Hematopoietic multipotent progenitor cell treated with erythropoietin and hydrocortisone succinate and interleukin-3 and kit ligand, for 15 days (in vitro differentiated cells): Measurements from ENCODE around the gene TIAM1.

ENCODE experiments used
- DNase-seq: peaks from one replicate; pipeline ENCODE4 v3.0.0-alpha.2; 2015; ENCODE audit warnings: low spot score

The TIAM1 gene

DNA sequence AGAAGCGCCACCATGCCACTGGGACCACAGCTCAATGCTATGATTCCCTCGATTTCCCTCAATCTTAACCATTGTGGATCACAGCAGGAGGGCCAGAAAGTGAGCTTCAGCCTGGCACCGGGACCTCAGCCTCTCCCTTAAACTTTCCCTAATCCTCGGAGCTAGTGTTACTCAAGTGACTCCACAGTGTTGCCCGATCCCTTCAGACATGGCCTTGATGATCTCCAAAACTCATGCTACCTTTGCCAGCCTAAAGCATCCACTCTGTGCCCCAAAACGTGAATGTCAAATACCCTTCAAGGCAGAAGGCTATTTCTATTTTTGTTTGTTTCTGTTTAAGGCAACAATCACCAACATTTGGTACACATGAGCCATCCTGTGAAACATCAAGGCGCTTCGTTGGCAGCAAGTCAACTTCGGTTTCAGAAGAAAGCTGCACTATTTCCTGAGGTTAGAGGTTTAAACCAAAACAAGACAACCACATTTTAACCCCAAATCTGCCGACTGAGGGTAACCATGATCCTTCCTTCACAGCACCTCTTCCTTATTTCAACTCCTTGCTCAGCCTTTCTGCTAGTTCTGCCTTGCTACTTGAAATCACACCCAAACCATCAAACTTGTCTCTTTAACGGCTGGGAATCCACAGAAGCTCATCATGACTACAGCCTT, 211.4 kb downstream of the TIAM1 start:
- DNase-seq, result no peak

DNA sequence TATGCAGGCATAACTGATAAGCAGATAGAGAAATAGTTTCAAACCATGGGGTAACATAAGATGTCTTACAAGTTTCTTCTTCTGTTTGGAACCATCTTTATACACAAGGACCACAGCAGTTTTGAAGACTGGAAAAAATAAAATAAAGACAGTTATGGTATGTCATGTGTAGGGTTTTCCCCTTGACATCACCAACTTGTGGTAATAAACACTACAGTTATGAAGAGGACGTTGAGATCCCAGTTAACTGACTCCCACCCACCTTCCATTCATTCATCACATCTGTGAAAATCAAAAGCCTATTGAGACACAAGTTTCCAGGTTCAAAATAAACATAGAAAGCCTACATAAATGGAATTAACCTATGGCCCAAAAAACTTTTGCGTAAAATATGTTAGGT, 213.2 kb downstream of the TIAM1 start:
- no peak for DNase-seq

DNA sequence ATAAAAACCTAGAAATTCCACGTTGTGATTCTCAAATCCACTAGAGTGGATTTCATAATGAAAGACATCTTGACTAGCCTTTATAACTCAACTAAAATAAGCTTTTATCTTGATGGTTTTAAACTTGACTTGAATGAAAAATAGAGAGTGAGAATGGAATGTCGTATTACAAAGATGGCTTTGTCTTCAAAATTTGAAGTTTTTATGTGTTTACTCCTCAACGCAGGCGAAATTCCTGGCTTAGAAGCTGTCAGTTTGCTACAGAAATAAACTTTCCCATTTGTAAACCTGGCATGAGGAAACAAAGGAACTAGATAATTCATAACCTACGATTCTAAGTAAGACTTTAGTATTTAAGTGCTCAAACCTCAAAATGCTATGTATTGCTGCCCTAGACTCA, 215.8 kb downstream of the TIAM1 start:
- no peak for DNase-seq

DNA sequence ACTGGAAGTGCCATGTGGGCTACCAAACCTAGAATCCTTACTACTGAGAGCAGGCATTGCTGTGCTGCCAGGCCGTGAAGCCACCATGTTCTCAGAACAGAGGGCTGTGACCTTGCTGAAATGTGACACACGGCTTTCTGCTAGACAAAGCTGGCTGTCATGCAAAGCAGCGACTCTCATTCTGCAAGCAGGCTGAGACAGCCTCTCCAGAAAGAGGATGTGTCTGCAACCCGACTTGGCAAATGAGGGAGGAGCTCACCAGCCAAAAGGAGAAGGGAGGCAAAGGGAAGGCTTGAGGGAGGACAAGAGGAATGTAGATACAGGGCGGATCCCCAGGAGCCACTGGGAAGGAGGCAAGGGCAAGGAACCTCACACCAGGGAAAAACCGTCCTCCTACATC, 220.1 kb downstream of the TIAM1 start:
- DNase-seq, result no peak

GRCh38 chr21:31119199-31119598, 224.9 kb downstream of the TIAM1 start:
- DNase-seq, result no peak

DNA sequence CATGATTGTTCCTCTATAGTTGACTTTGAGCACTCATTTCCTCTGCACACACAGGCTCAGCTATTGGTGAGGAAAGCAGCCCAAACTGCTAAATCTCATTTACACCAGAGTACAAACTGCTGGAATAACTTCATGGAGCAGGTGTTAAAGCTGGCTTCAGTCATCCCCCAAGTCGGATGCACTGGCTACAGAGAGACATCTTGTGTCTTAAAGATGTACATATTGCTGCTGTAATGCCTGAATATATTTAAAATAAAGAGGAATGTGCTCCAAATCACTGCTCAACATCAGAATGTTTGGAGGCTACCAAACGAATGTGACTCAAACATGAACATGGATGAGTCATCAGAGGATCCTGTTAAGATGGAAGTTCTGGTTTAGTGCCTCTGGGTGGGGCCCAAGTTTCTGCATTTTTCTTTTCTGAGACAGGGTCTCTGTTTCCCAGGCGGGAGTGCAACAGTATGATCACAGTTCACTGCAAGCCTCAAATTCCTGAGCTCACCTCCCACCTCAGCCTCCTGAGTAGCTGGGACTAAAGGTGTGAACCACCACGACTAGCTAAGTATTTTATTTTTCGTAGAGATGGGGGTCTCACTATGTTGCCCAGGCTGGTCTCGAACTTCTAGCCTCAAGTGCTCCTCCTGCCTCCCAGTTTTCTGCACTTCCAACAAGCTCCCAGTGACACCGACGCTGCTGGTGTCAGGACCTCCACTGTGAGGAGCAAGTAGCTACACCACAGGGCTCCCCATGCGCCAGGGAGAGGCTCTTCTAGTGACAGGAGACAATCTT, 226.7 kb downstream of the TIAM1 start:
- DNase-seq, result no peak

DNA sequence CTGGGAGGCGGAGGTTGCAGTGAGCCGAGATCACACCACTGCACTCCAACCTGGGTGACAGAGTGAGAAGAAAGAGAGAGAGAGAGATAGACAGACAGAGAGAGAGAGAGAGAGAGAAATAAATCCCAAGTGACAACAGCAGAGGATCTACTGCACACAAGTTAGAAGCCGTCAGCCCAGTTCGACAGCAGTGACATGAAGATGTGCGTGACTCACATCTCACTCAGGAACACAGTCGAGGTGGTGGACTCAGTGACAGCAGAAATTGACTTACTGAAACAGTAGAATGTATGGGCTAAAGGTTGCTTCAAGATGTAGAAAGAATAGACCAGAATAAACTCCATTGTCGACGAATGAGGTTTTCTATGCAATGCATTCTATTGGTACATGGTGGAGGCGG, 228.8 kb downstream of the TIAM1 start:
- DNase-seq, result no peak

DNA sequence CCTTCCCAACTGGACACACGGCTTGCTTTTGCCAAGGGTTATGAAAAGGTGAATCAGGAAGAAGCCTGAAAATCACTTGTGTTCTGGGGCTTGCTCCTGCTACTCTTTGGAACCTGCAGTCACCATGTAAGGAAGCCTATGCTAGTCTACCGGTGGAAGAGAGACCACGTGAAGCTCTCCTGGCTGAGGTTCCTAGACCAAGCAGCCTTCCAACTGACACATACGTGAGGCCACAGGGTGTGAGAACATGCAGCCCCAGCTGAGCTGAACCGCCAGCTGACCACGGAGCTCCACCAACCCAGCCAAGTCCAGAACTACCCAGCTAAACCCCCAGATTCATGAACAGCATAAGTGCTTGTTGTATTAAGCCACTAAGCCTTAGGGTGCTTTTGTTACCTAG, 233.0 kb downstream of the TIAM1 start:
- no peak for DNase-seq

GRCh38 chr21:31110430-31110829, 233.6 kb downstream of the TIAM1 start:
- DNase-seq, result no peak

- DNase-seq, result no peak
Observed at GRCh38 chr21:31107871-31108270, 236.2 kb downstream of the TIAM1 start.

- no peak for DNase-seq
Observed at GRCh38 chr21:31107176-31107785, 236.8 kb downstream of the TIAM1 start.

- DNase-seq, result no peak
Observed at GRCh38 chr21:31103571-31104265, 240.3 kb downstream of the TIAM1 start.

DNA sequence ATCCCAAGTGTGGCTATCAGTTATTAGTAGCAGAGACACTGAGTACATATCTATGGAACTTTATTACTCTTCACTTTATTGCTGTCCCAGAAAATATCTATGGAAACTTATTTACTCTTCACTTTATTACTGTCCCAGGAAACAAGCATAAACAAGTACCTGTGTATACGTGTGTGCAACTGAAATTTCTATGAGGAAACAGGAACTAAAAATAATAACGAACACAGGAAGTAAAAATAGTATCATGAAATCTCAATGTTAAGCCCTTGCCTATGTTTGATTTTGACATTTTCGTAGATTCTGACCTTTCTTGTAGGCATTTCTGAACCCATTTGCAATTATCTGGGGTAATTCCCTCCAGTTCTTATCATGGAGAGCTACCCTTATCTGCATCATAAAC, 240.9 kb downstream of the TIAM1 start:
- DNase-seq, result no peak

GRCh38 chr21:31099122-31099521, 244.9 kb downstream of the TIAM1 start:
- DNase-seq, result no peak

DNA sequence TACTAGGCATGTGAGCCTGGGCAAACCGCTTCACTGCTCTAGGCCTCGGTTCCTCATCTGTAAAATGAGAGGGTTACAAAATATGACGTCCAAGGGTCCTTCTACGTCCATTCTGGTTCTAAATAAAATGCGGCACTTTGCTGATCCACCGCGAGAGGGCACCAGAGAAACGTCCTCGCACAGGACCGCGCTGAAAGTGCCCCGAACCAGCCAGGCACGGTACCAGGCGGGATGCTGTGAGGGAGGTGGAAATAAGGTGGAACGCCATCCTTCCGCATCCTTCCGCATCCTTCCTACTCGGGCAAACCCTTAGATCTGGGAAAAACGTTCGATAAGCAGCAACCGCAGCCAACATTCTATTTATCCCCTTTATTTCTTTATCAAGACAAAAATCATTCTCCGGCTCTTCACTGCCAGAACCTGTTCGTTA, 245.5 kb downstream of the TIAM1 start:
- DNase-seq, result peak; percentile 42

DNA sequence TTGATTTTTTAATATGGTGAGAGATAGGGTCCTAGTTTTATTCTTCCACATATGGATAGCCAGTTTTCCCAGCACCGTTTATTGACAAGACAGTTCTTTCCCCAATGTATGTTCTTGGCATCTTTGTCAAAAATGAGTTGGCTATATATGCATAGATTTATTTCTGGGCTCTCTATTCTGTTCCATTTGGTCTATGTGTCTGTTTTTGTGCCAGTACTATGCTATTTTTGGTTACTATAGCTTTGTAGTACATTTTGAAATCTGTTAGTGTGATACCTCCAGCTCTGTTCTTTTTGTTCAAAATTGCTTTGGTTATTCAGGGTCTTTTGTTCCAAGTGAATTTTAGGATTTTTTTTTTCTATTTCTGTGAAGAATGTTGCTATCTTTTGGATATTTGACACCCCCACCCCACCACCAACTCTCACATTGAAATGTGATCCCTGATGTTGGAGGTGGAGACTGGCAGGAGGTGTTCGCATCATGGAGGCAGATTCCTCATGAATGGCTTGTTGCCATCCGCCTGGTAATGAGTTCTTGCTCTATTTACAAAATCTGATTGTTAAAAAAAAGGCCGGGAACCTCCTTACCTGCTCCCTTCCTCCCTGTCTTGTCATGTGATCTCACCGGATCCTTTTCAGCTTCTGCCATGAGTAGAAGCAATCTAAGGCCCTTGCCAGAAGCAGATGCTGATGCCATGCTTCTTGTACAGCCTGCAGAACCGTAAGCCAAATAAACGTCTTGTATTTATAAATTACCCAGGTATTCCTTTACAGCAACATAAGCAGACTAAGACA, 251.0 kb downstream of the TIAM1 start:
- no peak for DNase-seq

DNA sequence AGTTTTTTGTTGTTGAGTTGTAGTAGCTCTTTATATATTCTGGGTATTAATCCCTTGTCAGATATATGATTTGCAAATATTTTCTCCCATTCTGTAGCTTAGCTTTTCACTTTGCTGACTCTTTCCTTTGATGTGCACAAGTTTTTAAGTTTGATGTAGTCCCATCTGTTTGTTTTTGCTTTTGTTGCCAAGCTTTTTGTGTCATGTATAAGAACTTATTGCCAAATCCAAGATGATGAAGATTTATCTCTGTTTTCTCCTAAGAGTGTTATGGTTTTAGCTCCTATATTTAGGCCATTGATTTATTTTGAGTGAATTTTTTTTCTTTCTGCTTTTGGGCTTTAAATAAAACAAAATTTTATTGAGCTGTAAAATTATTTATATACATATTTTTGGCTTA, 253.7 kb downstream of the TIAM1 start:
- DNase-seq, result no peak

- no peak for DNase-seq
Observed at GRCh38 chr21:31088474-31088751, 255.6 kb downstream of the TIAM1 start.

DNA sequence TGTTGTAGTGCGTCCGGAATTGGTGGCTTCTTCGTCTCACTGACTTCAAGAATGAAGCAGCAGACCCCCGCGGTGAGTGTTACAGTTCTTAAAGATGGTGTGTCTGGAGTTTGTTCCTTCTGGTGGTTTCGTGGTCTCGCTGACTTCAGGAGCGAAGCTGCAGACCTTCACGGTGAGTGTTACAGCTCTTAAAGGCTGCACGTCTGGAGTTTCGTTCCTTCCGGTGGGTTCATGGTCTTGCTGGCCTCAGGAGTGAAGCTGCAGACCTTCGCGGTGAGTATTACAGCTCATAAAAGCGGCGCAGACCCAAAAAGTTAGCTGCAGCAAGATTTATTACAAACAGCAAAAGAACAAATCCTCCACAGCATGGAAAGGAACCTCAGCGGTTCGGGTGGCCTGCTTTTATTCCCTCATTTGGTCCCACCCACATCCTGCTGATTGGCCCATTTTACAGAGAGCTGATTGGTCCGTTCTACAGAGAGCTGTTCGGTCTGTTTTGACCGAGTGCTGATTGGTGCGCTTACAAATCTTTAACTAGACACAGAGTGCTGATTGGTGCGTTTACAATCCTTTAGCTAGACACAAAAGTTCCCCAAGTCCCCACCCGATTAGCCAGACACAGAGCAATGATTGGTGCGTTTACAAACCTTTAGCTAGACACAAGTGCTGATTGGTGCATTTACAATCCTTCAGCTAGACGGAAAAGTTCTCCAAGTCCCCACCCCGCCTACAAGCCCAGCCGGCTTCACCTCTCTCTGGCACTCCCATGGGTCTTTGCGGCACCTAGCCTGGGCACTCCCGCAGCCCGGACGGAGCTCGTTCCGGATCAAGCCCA, 256.2 kb downstream of the TIAM1 start:
- DNase-seq, result no peak

DNA sequence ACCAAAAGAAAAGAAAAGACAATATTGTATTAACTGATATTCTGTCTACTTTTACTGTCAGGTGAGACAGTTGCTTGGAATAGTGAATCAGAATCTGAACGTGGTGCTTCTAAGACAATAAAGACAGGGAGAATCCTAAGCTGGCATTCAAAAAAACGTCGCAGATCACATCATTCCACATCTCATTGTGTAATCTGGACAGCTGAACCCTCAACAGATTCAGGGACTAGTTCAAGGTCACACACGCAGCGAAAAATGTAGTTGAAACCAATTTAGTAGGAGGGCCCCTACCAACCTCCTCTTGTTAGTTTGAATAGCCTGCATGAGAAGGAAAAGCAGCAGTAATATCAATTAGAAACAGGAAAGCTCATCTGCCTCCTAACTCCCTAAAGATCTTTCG, 259.4 kb downstream of the TIAM1 start:
- DNase-seq, result no peak

DNA sequence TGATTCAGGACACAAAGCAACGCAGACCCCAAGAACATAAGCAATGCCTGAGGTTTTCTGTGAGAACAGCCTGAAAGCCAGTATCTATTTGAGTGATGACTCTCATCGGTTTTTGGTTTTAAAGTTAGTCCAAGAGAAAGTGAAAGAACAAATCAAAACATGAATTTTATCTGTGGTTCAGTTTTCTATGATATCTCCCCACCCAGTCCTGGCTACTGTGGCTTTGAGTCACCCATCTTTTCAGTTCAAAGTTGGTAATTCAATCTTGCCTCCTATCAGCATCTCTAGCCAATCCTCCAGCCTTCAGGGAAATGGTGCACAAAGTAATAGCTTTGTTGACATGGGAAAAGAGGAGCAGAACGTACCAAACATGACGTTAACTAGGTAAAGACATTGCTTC, 265.3 kb downstream of the TIAM1 start:
- DNase-seq, result no peak
